Measurements from ENCODE around the gene ASB13.
A peak's percentile ranks its signal among the peaks of the same experiment; 100 is the strongest.

ASB13 gene

DNA sequence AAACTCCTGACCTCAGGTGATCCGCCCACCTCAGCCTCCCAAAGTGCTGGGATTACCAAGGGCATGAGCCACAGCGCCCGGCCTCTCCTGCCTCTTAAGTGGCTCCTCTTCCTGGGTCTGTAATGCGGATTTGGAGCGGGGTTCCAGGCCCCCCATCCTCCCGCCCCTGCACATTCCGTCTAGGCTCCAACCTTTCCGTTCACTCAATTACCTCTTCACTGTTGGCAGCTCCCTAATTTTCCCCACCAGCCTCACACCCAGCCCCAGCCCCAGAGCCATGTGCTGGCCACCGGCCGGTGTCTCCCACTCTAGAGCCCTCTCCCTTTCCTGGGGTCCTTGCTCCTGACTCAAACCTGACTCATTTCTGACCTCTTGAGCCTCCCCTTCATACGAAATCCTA is 16.6 kb downstream of the ASB13 start:
- DNase-seq (ENCODE audit: extremely low spot score, insufficient read length, low read depth) (no peak), FAIRE-seq (no peak)

DNA sequence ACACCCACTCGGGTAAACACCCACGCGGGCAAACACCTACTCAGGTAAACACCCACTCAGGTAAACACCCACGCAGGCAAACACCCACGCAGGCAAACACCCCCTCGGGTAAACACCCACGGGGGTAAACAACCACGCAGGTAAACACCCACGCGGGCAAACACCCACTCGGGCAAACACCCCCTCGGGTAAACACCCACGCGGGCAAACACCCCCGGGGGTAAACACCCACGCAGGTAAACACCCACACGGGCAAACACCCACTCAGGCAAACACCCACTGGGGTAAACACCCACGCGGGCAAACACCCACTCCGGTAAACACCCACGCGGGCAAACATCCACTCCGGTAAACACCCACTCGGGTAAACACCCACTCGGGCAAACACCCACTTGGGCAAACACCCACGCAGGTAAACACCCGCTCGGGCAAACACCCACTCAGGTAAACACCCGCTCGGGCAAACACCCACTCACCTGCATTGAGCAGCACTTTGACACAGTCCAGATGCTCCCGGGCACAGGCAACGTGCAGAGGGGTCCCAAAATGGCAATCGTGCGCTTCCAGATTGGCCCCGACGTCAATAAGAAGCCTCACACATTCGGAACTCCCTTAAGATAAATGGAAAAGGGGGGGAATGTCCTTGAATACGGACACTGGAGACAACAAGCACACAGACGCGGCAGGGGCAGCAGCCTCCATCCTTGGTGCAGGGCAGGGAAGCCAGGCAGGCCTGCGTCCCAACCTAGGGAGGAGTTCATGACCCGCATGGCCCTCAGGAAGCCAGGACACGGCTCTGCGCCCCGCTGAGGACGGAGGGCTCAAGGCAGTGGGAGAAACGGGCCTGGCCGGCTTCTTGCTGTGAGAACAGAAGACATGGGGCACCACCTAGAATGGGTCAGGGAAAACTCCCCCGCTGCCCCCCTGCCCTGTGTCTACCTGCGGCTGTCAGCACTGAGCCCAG is 17.6 kb downstream of the ASB13 start:
- FAIRE-seq (no peak), DNase-seq (ENCODE audit: extremely low spot score, insufficient read length, low read depth) (no peak)

DNA sequence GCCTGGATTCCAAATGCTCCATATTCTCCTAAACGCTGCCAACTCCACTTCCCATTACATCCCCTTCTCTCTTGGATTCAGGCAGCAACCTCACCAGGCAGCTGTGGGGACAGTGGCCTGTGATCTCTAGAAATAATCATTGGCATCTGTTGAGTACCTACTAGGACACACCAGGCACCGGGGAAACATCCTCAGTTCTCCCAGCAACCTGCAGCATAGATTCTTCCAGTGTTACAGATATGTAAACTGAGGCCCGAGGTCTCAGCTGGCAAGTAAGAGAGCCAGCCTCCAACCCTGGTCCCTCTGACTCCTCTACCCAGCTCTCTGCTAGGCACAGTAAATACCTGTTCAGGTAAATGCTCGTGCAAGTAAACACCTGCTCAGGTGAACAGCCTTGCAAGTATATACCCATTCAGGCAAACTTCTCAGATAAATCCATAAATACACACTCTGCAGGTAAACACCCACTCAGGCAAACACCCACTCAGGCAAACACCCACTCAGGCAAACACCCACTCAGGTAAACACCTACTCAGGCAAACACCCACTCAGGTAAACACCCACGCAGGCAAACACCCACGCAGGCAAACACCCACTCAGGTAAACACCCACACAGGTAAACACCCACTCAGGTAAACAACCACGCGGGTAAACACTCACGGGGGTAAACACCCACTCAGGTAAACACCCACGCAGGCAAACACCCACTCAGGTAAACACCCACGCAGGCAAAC is 18.7 kb downstream of the ASB13 start:
- no peak for DNase-seq (ENCODE audit: extremely low spot score, insufficient read length, low read depth)
- FAIRE-seq: no peak

DNA sequence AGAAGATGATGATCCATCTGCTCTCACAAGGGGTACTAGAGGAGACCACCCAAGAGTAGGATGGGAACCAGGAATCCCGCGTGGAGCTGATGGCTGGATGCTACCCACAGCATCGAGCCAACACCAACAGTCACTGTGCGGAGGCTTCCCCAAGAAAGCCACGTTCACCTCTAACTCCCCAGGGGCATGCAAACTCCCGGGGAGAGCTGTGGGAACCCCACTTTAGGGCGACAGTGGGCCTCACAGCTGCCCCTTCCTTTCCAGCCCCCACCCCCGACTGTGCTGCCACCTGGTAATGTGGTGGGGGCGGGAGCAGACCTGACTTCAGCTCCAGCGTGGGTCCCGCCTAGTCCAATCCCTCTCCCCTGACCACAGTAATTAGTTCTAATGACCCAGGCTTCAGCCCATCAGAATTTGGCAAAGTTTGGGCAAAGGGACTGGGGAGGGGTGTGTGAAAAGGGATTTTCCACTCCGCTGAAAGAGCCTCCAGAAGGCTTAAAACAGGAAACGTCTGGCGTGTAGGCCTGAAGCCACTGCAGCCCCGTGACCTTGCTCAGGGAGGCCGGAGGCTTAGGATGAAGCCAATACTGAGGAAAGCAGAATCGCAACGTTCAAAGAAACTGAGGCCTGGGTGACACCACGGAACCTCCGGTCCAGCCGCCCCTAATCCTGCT is 20.3 kb downstream of the ASB13 start:
- no peak for DNase-seq (ENCODE audit: extremely low spot score, insufficient read length, low read depth)
- no peak for FAIRE-seq

DNA sequence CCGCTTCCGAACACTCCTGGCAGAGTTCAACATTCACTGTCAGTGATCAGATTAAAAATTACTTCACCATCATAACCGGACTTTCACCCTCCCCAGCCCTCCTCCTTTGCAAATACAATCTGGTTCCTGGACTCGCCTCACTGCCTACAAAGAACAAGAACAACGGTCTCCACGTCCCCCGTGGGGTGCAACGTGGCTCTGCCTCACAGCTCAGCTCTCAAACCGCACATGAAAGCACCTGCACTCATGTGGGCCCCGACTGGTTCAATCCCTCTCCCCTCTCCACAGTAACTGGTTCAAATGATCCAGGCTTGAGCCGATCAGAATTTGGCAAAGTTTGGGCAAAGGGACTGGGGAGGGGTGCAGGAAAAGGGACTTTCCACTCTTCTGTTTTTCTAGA is 21.0 kb downstream of the ASB13 start:
- no peak for FAIRE-seq
- no peak for DNase-seq (ENCODE audit: extremely low spot score, insufficient read length, low read depth)

DNA sequence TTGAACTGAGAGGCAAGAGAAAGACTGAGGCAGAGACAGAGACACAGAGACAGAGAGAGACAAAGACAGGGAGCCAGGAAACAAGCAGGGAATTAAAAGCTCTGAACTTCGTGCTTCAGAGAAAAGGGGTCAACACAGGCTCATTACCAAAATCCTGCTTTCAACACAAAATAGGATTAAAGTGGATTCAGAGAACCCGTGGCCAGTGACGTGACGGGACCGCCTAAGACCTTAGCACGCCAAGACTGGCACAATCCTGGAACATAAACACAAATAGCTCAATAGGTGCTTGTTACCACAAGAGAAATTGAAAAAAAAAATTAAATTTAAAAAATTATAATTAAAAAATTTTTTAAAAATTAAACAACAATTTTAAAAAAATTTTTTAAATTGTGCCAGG is 21.5 kb downstream of the ASB13 start:
- FAIRE-seq (no peak), DNase-seq (ENCODE audit: extremely low spot score, insufficient read length, low read depth) (no peak)

DNA sequence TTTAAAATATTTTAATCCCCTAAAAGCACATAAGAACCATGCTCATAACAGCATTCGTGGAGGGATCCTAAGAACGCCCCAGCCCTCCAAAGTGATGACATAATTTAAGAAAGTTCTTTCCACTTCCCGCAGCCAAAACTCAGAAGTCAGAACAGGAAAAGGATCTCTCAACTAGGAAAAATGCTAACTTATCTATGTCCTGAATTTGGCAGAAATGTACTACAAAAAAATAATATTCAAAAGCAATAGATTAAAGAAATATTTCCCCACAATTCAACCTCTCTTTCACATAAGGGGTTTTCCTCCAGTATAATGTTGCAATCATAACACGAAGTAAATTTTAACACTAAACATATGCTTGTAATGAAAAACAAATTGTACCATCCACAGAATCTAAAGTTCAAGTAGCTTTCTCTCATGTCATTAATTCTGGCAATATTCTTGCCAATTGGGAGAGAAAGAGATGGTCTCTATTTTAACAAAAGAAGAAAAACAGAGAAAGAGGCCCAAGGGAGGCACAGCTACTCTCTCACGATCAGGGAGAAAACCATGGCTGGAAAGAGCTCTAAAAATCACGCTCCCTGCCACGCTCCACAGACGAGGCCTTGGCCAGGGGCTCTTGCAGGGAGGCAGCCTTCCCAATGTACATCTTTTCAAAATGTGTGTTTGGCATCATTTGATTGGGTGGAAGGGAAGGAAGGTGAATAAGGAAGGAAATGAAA is 22.9 kb downstream of the ASB13 start:
- DNase-seq (ENCODE audit: extremely low spot score, insufficient read length, low read depth): no peak
- no peak for FAIRE-seq

DNA sequence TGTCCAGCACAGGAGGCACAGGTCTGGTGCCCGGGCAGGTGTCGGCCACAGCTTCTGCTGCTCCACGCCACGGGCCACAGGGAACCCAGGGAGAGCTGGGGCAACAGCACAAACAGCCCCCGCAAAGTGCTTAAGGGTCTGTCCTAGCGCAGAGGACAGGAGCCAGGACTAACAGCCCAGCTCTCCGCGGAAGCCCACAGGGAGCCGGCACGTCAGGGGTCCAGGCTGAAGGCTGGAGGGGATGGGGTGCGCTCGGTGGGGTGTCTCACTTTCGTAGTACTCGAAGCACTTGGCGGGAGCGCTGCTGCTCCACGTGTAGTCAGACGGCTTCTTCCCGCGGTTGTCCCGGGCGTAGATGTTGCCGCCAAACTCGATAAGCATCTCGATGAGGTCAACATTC is 24.9 kb downstream of the ASB13 start:
- DNase-seq (ENCODE audit: extremely low spot score, insufficient read length, low read depth) (no peak), FAIRE-seq (no peak)

DNA sequence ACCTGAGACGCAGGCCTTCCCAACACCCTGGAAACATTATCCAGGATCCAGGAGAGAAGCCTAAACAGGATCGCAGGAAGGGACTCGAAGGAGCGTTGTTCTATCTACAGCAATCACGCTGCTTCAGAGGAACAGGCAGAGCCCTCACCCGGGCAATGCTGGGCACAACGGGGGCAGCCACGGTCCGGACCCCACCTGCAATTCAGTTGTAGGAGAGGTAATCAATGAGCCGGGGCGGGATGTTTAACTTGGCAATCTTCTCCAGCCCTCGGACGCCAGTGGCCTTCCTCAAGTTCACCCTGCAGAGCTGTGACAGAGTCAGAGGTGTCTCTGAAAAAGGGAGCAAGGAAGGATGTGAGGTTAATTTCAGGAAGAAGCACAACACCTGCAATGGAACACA is 25.9 kb downstream of the ASB13 start:
- DNase-seq (ENCODE audit: extremely low spot score, insufficient read length, low read depth) (no peak), FAIRE-seq (no peak)

DNA sequence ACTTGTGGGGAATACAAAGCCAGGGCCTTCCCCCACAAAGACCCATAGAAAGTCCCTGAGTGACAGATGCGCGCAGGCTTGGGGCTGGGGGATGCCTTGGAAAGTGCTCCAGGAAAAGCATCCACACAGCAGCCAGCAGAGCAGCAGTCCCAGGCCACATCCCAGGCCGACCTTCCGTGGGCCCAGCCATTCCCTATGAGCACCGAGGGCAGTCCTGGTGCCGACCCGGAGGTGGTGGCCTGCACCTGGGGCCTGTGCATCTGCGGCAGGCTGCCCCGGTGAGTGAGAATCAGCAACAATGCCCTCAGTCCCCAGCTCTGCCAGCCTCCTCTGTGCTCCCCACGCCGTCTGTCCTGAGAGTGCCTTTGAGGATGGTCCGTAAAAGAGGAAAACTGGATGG is 26.4 kb downstream of the ASB13 start:
- FAIRE-seq: no peak
- no peak for DNase-seq (ENCODE audit: extremely low spot score, insufficient read length, low read depth)

DNA sequence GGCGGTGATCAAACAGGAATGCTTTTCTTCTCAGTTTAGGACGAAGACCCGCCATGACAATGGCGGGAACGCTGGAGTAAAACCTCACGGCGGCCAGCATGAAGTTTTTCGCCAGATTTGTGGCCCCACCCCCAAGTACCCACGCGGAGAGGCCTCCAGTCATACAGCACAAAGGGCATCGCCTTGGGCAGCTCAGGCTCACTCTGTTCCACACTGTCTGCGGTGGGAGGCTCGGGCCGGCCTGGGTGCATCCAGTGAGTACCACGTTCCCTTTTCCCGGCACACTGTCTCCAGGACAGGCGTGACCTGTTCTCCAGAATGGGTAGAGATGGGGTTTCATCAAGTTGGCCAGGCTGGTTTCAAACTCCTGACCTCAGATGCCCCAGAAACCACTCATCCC is 27.3 kb downstream of the ASB13 start:
- no peak for DNase-seq (ENCODE audit: extremely low spot score, insufficient read length, low read depth)
- FAIRE-seq: no peak

DNA sequence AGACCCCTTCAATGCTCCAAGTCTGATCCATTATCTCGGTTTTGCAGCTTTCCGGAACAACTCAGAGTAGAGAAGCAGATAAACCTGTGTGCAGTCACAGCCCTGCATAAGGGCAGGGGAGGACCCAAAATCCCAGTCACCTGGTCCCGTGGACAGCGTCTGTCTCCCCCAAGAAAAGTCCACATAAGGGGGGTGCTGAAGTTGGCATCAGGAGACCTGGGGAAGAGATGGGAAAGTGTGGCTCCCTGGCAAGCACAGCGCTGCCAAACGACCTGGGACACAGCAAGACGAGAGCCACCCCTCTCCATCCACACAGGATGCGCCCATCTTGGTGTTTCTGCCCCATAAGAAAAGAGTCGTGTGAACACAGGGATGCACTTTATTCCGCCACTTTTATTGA is 27.9 kb downstream of the ASB13 start:
- no peak for FAIRE-seq

DNA sequence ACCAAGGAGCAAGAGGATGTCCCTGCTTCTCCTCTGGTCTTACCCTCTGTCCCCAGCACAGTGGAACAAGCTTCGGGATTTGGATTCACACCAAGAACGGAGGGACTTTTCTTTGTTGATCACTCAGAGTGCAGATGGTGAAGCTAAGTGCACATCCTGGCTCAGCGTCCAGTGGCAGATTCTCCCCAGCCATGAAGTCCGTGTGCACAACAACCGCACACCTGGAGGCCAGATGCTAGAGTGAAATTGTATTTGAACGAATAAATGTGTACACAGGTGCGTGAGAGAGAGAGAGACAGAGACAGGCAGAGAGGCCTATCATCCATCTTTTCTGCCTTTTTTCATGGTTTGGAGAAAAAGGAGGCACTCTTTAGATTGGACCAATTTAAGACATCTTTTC is 31.5 kb downstream of the ASB13 start:
- no peak for DNase-seq (ENCODE audit: extremely low spot score, insufficient read length, low read depth)
- FAIRE-seq: no peak

More for the DNA sequence above, 27.9 kb downstream of the ASB13 start:
- no peak for DNase-seq (ENCODE audit: extremely low spot score, insufficient read length, low read depth)

DNA sequence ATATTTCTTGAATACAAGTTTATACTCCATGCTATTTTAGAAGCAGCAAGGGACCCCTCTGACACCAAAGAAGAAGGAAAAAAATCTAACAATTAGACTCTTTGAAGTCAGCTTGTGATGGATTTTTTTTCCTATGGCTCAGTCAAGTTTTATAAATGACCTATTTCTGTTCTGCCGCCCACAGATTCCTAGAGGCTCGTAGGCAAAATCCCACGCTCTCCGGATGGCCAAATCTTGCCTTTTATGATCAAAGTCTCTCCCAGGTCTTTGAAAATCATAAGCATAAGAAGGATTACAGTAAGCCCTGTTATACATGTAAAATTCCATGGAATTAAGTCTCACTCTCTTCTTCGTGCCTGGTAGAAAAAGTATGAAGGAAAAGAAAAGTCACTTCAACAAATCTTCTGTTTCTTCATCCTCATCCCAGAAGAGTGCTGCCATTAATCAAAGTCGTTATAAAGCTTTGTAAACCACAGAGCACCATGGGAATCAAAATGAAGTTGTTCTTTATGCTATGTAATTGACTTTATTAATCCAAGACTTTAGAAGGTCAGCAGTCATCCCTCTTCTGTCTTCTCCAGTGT is 33.1 kb downstream of the ASB13 start:
- no peak for FAIRE-seq
- DNase-seq (ENCODE audit: extremely low spot score, insufficient read length, low read depth): no peak

DNA sequence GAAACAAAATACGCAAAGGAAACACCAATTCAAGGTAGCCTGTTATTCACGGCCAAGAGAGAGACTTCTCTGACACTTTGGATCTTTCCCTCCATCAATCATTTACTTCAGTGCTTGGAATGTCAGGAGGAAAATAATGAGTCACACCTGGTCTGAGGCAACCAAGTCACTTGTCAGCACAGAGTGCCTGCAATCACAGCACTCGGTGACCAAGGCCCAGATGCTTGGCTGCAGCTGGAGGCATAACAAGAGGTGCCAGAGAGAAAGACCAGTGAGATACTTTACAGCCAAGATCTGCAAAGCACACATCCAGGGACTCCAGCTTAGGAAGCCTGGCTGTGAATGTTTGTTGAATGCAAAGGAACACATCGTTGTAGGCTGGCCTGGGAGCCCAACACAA is 33.9 kb downstream of the ASB13 start:
- no peak for DNase-seq (ENCODE audit: extremely low spot score, insufficient read length, low read depth)

DNA sequence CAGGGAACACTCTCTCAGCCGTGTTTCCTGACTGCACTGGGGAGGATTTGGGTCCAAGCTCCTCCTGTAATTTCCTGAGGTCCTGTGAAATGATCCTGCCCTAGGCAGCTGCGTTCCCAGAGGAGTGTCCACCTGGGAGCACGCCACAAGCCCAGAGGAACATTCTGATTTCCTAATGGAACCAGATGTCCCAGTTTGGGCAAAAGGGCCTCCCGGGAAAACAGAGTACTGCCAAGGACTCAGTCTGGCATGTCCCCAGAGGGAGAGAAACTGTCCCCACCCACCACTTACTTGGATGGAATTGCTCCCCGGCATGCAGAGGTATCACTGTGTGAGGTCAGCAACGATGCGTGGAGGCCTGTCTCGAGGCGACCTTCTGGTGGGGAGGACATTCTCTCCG is 34.5 kb downstream of the ASB13 start:
- FAIRE-seq (no peak), DNase-seq (ENCODE audit: extremely low spot score, insufficient read length, low read depth) (no peak)

More for the DNA sequence above, 33.9 kb downstream of the ASB13 start:
- no peak for FAIRE-seq

DNA sequence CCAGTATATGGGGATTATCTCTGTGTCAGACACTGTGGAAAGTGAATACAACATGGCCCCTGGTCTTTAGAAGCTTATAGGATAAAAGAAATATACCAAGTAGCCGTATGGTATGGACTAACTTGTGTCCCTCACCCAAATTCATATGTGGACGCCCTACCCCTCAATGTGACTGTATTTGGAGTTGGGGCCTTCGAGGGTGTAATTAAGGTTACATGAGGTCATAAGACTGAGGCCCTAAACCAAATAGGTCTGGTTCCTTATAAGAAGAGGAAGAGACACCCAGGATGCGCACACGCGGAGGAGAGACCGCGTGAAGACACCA is 36.3 kb downstream of the ASB13 start:
- FAIRE-seq: no peak
- DNase-seq (ENCODE audit: extremely low spot score, insufficient read length, low read depth): no peak

DNA sequence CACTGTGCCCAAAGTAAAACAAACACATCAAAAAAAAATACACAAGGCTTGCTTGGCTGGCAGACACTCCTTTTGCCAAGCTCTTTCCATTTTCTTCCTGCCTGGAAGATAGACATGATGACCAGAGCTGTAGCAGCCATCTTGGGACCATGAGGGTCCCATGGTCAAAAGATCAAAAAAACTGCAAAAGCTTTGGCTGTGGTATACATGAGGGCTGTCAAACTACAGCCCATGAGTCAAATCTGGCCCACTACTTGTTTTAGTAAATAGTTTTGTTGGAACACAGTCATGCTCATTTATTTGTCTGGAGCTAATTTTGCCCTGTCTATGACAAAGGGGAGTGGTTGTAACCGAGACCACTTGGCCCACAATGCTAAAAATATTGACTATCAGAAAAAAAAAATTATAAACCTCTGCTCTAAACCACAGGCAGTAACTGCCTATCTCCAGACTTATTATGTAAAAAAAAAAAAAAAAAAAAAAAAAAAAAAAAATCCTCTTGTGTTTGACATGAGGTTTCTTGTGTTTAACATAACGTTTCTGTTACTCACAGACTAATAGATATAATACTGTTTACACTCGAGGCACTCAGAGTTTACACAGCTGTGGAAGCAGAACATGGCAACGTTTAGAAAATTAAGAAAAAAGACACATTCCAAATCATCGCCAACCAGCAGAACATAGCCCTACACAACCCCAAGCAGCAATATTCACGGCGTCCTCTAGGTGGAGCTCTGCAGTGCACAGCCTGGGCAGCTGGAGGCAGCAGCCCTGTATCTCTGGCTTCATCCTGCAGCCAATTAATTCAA is 36.9 kb downstream of the ASB13 start:
- peak; percentile 54 for DNase-seq (ENCODE audit: extremely low spot score, insufficient read length, low read depth)
- FAIRE-seq: peak; percentile 89
